GM13977 (cell line): ENCODE measurements around the gene PTPRU.

ENCODE experiments used
- DNase-seq: peaks from one replicate; pipeline ENCODE4 v3.0.0; 2012; ENCODE audit warnings: low spot score
- CTCF ChIP-seq: IDR thresholded peaks from 2 replicates; pipeline ENCODE4 v1.5.1; 2012; ENCODE audit warnings: mild to moderate bottlenecking, control low read depth; ENCODE audit not compliant: insufficient read depth; ENCODE audit errors: extremely low read depth, missing control alignments
- in situ Hi-C: fragments of 300-500 bp; cut with MboI; formaldehyde crosslinking; loops from one replicate; pipeline ENCODE4 v1.12.0; 2022; ENCODE audit warnings: low sequenced_read_pairs, low pct_unique_long_range_greater_than_20kb, mixed read lengths, inconsistent platforms; ENCODE audit not compliant: unreplicated experiment

Gene PTPRU

DNA sequence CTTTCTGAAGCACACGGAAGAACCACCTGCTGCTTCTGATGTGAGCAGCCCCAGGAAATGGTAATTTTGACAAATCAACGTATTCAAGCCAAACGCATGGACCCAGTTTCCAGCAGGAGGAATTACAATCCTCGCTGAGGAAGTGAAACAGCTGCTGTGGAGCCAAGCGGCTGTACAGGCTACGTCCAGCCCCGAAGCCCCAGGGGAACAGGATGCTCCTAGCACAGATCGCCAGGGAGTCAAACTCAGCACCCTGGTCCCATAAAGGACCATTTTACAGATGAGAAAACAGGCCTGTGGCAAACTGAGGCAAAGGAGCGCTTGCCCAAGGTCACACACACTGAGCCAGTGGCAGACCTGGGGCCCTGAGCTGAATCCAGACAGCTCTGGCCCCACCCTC is 108.0 kb downstream of the PTPRU start:
- DNase-seq: no peak
- no peak for TF ChIP-seq CTCF
- in situ Hi-C loops: no loop called here

DNA sequence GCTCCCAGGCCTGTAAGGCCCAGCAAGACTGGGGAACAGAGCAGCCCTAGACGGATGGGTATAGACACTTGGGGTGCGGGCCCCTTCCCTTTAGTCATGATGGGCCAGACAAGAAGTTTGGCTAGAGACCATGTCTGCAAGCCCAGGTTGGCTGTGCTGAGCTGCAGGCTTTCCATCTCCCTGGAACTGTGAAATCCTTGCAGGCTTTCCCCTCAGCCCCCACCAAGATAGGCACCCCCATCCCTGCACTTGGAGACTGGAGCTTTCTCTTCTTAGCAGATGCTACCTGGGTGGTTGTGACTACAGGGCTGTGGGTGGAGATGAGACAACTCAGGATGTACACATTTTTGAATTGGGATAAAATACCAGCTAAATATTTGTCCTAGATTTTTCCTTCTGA is 110.3 kb downstream of the PTPRU start:
- no peak for DNase-seq
- in situ Hi-C loops: no loop called here
- TF ChIP-seq CTCF: no peak

GRCh38 chr1:29349871-29350491 is 113.7 kb downstream of the PTPRU start:
- no peak for DNase-seq
- TF ChIP-seq CTCF: no peak
- in situ Hi-C loops: no loop called here

- TF ChIP-seq CTCF: no peak
- DNase-seq: no peak
- in situ Hi-C loops: no loop called here
Observed at GRCh38 chr1:29352719-29353420, 116.5 kb downstream of the PTPRU start.

- TF ChIP-seq CTCF: no peak
- DNase-seq: no peak
- in situ Hi-C loops: no loop called here
Observed at GRCh38 chr1:29354511-29355098, 118.3 kb downstream of the PTPRU start.

DNA sequence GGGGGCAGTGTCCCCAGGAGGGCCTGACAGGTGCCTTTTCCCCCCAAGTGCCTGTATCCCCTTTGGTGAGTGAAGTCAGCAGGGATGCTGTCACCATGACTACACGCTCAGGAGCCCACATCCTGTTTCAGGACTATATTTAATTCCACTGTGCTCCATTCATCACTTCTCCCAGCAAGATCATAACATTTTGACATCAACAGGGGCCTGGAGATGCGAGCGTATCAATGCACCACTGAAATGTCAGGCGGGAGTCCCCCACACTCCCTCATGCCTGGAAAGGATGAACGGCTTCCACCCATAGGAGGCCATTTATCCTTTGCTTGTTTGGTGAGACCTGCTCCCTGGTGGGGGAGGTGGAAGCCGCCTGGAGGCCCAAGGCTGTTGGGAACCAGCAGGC is 119.1 kb downstream of the PTPRU start:
- DNase-seq: no peak
- in situ Hi-C loops: no loop called here
- no peak for TF ChIP-seq CTCF
